ENCODE data around the gene PPP2R3B. TPM values are rescaled to one million over a fixed set of nuclear protein-coding genes. Genes with fewer than 3 reads are reported as not detected.
A peak's percentile ranks its signal among the peaks of the same experiment; 100 is the strongest.

The PPP2R3B gene
- total and polyA plus RNA-seq, 2 experiments from 2014 or later: 22.4 to 24.3 TPM

GRCh38 chrX:370244-370962, 16.3 kb downstream of the PPP2R3B start:
- Histone ChIP-seq H3K4me1 (ENCODE audit: insufficient read depth) (peaks cover 9% of the 10 kb centered on the region), H3K9me3 (ENCODE audit: low read depth) (no peaks in the 10 kb centered on the region), H3K27me3 (peaks cover 28% of the 10 kb centered on the region), H3K79me2 (peaks cover 9% of the 10 kb centered on the region), H3K4me2 (no peak overlapping the region), H2AFZ (no peak overlapping the region), H3K27ac (no peak overlapping the region), H3K4me3 (no peak overlapping the region), H3K9me2 (replicated peaks; ENCODE audit: insufficient read depth) (no peaks in the 10 kb centered on the region), H3K36me3 (replicated peaks; ENCODE audit: insufficient read depth, low read depth) (no peaks in the 10 kb centered on the region), H4K20me1 (ENCODE audit: insufficient read depth, poor library complexity, severe bottlenecking) (peaks cover 17% of the 10 kb centered on the region)
- TF ChIP-seq CTCF (IDR thresholded peaks at IDR 0.05; ENCODE audit: poor library complexity) (no peak), EZH2 (IDR thresholded peaks at IDR 0.05; ENCODE audit: borderline replicate concordance) (no peak), EZH2phosphoT487 (IDR thresholded peaks at IDR 0.05; ENCODE audit: low read depth, severe bottlenecking, unreplicated experiment) (no peak)
- DNase-seq (ENCODE audit: low spot score): no peak
- 94% methylated on average over 37 of the region's 43 CpGs for WGBS (ENCODE audit: low lambda C conversion rate, missing lambda C conversion rate)

- H2AFZ ChIP-seq: no peak overlapping the region
- peaks cover 12% of the 10 kb centered on the region for H4K20me1 ChIP-seq (ENCODE audit: insufficient read depth, poor library complexity, severe bottlenecking)
- H3K9me2 ChIP-seq (replicated peaks; ENCODE audit: insufficient read depth): no peaks in the 10 kb centered on the region
- peaks cover 9% of the 10 kb centered on the region for H3K79me2 ChIP-seq
- H3K9me3 ChIP-seq (ENCODE audit: low read depth): no peaks in the 10 kb centered on the region
- TF ChIP-seq EZH2 (IDR thresholded peaks at IDR 0.05; ENCODE audit: borderline replicate concordance) (no peak), CTCF (IDR thresholded peaks at IDR 0.05; ENCODE audit: poor library complexity) (no peak), EZH2phosphoT487 (IDR thresholded peaks at IDR 0.05; ENCODE audit: low read depth, severe bottlenecking, unreplicated experiment) (no peak)
- peaks cover 22% of the 10 kb centered on the region for H3K27me3 ChIP-seq
- no peak overlapping the region for H3K4me3 ChIP-seq
- peaks cover 9% of the 10 kb centered on the region for H3K4me1 ChIP-seq (ENCODE audit: insufficient read depth)
- 94% methylated on average over 27 of the region's 34 CpGs for WGBS (ENCODE audit: low lambda C conversion rate, missing lambda C conversion rate)
- H3K27ac ChIP-seq: no peak overlapping the region
- no peaks in the 10 kb centered on the region for H3K36me3 ChIP-seq (replicated peaks; ENCODE audit: insufficient read depth, low read depth)
- no peak overlapping the region for H3K4me2 ChIP-seq
- DNase-seq (ENCODE audit: low spot score): no peak
Measured at GRCh38 chrX:369563-370101, 17.1 kb downstream of the PPP2R3B start.

GRCh38 chrX:368811-369562, 17.7 kb downstream of the PPP2R3B start:
- H3K27ac ChIP-seq: peak overlapping the region; percentile 37
- H3K4me3 ChIP-seq: no peak overlapping the region
- no peak for TF ChIP-seq EZH2 (IDR thresholded peaks at IDR 0.05; ENCODE audit: borderline replicate concordance)
- TF ChIP-seq EZH2phosphoT487 (IDR thresholded peaks at IDR 0.05; ENCODE audit: low read depth, severe bottlenecking, unreplicated experiment): no peak
- TF ChIP-seq CTCF (IDR thresholded peaks at IDR 0.05; ENCODE audit: poor library complexity): no peak
- H3K79me2 ChIP-seq: peaks cover 11% of the 10 kb centered on the region
- H2AFZ ChIP-seq: no peak overlapping the region
- 59% methylated on average over 20 of the region's 25 CpGs for WGBS (ENCODE audit: low lambda C conversion rate, missing lambda C conversion rate)
- peaks cover 4% of the 10 kb centered on the region for H3K4me1 ChIP-seq (ENCODE audit: insufficient read depth)
- peak overlapping the region; percentile 57 for H3K4me2 ChIP-seq
- peaks cover 5% of the 10 kb centered on the region for H4K20me1 ChIP-seq (ENCODE audit: insufficient read depth, poor library complexity, severe bottlenecking)
- no peaks in the 10 kb centered on the region for H3K9me2 ChIP-seq (replicated peaks; ENCODE audit: insufficient read depth)
- H3K27me3 ChIP-seq: peaks cover 16% of the 10 kb centered on the region
- H3K9me3 ChIP-seq (ENCODE audit: low read depth): no peaks in the 10 kb centered on the region
- no peak for DNase-seq (ENCODE audit: low spot score)
- no peaks in the 10 kb centered on the region for H3K36me3 ChIP-seq (replicated peaks; ENCODE audit: insufficient read depth, low read depth)
